Stimulated activated CD4-positive, alpha-beta T cell treated with anti-CD3 and anti-CD28 coated beads, Interleukin-12 subunit alpha, Interleukin-12 subunit beta, amount 100 ng/mL, for 4 hours (primary cell): ENCODE results near the gene MEGF10.

Source experiments
- DNase-seq: peaks from one replicate; pipeline ENCODE4 v3.0.0-alpha.2; 2020

The MEGF10 gene

DNA sequence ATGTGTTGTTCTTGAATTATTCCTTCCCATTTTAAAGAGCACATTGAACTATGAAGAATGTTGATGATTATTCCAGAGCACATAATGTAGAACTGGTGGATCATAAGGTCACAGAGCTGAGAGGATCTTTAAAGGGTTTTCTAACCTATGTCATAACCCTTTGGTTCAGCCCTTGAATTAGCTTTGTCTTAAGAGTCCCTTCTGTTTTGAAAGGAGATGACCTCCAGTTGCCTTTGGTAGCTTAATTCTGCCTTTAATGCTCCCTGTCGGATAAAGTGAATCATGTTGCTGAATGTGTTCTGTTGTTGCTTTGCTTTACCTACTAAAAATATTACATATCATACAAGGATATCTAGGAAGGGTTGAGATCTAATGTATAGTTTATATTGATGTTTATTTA, 127.8 kb downstream of the MEGF10 start:
- DNase-seq, result no peak

DNA sequence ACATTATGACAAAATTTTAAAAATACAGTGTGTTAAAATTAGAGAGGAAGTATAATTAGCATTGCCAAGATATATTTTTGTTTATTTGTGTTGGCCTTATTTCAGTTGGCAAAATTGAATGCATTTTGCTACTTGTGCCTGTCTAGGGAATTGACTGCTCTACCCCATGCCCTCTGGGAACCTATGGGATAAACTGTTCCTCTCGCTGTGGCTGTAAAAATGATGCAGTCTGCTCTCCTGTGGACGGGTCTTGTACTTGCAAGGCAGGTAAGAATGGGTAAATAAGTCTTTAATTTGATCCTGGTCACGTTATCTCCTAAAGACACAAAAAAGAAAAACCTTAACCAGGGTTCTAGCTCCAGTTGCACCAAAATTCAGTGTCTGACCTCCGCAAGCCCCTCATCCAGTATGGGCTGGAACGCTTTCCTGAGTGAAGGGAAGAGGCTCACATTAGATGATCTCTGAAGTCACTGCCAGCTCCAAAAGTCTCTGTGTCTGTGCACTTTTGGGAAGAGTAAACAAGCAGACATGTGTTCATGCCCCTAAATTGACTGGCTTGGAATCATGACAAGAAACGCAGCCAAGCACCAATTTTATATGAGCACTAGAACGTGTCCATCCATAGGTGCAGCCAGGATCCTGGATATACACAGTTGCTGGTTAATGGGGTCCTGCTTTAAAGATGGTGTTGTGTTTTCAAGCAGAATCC, 128.5 kb downstream of the MEGF10 start:
- DNase-seq, result no peak

DNA sequence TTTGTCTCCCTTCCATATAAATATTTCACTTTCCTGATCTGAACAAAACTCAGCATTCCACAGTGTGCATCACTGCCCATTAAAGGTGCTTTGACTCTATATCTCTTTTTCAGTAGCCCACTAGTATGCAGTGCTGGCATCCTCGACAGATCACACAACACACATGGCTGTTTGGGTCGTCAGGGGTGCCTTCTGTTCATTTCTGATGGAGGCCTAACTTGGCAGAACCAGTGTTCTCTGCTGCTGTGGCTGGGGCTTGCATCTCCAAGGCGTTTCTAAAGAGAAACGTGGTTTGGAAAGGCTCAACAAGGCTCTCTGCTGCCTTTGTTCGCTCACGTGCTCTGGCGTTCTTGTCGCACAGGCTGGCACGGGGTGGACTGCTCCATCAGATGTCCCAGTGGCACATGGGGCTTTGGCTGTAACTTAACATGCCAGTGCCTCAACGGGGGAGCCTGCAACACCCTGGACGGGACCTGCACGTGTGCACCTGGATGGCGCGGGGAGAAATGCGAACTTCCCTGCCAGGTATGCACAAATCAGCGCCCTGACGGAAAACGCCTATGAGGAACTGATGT, 129.2 kb downstream of the MEGF10 start:
- DNase-seq, result no peak

DNA sequence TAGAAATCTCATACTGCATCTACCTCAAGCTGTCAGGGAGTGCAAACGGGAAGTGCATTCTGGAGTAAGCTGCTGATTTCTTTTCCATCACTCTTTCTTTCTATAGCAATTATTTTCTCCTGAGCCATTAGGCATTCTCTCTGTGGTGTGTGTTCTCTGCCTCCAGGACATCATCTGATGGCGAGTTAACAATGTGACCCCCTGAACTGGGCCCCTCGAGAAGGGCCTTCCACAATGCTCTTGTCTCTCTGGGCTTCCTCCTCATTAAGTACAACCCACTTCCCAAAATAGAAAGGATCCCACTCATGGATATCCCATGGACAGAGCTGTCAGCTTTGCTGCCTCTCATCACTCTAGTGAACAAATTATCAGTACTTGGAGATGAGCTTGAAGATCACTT, 130.2 kb downstream of the MEGF10 start:
- no peak for DNase-seq

DNA sequence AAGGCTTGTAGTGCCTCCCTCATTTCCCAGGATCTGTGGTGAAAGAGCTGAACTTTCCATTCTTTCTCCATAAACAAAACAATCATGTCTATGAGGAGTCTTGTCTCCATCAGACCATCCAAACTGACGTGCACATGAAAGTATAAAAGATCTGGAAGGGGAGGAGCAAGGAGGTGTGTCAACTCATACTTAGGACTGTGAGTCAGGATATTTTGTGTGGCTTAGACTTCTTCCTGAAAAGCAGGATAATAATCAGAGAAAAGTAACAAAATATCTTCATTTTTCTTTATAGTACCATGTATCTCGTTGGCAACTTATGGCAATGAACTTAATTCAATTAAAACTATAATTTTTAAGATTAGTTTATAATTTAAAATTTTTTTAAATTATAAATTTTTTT, 130.9 kb downstream of the MEGF10 start:
- no peak for DNase-seq

DNA sequence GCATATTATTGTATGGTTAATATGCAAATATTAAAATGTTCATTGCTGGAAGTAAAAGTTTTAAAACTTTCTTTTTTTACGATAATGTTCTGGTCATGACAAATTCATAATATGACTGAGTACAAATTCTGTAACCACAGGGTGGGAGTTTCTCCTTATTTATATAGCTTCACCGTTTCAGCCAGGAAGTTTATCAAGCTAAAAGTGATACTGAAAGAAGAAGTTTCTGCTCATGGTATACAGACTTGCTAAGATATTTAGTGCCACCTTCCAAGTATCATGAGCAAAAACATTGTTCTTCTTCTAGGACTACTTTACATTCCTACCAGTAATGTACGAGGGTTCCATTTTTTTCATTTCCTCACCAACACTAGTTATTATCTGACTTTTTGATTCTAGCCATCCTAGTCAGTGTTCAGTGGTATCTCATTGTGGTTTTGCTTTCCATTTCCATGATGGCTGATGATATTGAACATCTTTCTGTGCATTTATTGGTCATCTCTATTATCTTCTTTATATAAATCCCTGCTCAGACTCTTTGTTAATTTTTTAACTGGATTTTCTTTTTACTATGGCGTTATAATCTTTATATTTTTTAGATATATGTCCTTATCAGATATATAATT, 132.7 kb downstream of the MEGF10 start:
- DNase-seq, result no peak

DNA sequence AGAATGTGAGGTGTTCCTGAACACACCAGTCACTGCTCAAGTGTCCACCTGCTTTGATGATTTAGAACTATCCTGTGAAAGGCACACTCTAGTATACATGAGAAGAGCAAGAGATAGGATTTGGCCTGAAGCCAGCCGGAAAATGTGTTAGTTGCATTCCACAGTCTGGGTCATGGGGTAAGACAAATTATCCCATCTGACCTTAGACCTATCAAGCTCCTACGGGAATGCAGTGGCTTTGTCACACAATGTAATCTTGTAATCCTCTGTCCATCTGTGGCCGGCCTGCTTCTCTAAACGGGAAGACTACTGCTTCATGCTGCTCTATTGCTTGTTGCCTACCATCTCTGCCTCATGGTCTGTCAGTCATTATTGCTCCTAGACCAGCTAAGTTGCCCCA, 134.4 kb downstream of the MEGF10 start:
- DNase-seq, result no peak

DNA sequence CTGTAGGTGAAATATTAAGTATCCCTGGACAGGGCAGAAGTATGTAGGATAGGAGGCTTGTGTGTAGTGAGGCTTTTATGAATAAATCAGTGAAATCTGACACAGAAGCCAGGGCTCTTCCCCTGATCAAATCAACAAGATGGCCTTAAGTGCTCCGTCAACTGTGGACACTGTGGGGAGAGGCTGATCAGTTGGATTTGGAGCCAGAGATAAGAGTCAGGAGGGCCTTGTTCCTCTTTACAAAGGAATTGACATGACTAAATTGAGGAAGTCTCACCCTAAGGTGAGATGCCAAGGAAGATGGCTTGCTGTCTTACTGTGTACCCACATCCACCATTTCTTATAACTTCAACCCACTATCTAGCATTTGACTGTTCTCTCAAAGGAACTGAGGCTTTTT, 135.3 kb downstream of the MEGF10 start:
- DNase-seq, result no peak

DNA sequence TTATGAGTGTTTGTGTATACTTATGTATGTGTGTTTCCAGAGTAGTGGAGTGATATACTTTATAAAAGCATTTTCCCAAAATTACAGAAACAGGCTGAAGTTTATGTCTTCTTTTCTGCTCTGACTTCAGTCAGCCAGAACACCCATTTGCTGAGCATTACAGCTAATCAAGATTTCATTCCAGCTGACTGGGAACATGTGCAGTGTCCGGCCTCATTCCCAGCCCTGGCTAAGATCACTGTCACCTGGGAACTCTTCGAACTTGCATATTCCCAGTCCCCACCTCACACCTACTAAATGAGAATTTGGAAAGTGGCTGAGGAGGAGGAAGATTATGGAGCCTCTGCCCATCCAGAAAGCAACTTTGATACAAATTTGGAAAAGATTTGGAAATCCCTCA, 136.1 kb downstream of the MEGF10 start:
- DNase-seq, result no peak

DNA sequence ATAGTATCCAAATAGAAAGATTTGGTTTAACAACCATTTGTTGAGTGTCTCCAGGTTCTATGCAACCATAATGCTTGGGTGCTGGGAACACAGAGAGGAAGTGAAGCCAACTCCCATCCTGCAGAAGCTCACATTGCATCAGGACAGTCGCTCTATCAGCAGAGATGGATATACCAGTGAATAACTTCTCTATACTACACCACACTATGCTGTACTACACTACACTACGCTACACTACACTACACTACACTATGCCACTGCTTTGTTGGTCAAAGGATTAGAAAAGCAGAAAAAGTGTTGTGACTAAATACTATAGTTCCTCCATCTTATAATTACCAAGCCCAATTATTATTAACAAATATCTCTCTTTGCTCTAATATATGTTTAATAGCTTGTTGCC, 137.7 kb downstream of the MEGF10 start:
- no peak for DNase-seq

DNA sequence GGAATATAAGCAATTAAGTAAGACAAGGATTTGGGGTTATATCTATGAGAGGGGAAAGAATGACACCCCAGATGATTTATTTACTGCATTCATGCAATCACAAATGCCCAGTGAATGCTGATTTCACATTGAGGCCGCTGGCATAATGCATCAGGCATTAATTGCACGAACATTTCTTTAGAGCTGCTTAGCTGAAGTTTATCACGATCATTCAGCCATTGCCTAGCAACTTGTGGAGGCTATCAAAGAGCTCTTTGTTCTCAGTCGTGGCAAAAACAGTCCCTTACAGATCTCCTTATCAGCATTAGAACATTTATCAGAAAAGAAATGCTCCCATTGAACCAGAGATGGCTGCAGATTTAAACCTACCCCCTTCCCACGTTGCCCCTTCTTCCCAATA, 138.2 kb downstream of the MEGF10 start:
- no peak for DNase-seq

DNA sequence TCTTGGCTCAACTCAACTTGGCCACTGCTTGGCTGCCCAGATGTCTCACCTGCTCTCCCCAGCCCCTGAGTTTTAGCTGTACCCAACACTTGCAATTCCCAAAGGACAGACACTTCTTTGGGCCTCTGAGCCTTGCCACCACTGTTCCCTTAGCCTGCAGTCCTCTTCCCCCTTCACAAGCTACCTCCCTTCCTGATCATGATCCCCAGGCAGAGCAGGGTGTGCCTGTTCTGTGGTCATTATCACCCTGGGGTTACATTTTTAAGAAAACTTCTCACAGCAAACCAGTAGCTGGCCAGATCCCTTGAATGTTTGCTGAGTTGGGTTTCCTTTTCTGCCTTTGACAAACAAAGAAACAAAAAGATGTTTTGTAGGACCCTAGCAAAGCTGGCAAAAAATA, 139.3 kb downstream of the MEGF10 start:
- DNase-seq, result no peak

DNA sequence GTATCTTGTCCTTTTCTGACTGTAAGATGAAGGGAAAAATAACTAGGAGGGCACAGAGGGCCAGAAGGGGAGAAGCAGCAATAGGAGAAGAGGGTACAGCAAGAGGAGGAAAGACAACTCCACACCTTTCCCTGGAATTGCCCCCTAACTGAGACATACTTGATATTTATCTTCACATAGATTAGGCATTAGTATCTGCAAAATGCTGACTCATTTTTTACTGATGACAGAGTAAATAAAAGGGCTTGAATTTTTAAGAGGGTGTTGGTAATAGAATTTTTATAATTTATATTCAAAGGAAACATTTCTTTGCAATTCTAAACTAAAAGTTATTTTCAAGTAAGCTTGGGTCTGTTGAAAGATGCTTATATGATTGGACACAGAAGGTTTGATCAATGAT, 140.0 kb downstream of the MEGF10 start:
- no peak for DNase-seq

DNA sequence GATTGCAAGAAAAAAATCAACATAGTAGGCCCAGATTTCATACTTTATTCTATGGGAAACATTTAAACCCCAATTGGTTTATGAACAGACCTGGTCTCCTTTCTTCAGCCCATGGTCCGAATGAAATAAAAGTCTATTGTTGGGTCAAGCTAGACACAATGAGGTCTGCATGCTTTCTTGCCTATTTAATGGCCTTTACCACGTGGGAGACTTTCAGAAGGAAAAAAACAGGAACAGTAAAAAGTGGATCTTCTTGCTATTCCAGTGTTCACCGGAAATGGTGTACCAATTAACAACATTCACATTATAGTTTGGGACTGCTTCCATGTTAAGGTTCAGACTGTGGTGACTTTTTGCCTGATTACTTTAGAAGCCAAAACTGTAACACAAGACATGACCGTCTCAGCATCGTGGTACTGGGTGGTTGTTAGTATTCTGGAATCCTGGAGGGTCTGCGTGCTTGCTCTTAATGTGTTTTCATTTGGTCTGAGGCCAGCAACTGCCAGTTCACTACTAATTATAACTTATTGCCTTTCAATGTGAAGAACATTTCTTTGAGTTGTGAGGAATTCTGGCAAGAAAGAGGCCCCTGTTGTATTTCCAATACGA, 141.5 kb downstream of the MEGF10 start:
- no peak for DNase-seq

DNA sequence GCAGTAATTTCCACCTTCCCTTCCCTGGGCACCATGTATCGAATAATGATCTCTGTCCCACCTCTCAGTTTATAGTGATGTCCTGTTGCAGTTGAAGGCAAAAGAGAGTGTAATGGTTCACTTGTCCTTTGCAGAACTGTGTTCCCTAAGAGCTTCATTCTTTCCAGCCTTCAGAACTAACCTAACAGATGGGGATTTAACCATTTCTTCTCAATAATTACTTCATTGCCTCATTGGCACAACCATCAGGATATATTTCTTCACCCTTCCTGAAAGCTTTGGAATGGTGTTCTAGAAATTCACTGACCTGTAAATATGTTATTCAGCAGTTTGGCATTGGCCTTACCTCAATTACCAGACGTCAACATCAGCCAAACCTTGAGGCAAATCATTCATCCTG, 142.9 kb downstream of the MEGF10 start:
- DNase-seq, result no peak

DNA sequence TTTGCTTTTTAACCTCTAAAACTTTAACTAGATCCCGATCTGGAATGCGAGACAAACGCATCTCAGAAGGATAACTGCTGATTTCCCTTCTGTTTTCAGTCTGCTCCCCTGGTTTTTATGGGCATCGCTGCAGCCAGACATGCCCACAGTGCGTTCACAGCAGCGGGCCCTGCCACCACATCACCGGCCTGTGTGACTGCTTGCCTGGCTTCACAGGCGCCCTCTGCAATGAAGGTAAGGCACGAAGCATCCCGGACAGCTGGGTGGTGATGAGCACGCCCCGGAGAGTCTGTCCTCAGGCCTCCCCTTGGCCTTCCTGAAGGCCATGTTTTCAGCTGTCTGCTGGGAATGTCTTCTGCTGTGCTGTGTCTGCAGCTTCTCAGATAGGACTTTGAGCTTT, 144.0 kb downstream of the MEGF10 start:
- no peak for DNase-seq

DNA sequence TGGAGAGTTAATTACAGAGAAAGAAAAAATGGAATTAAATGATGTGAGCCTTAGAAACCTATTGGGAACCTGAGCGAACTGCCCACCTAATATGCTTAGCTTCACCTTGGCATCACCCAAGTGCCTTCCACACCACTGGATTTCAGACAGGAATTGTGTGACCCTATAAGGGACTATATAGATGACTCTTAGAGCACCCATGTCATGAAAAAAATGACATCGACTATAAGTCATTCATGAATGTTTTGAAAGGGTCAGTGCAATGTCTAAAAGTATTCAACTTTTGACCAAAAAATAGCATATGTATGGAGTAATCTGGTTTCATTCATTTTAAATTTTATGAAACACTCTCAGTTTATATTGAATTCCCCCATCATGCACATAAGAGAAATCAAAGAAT, 145.2 kb downstream of the MEGF10 start:
- no peak for DNase-seq

DNA sequence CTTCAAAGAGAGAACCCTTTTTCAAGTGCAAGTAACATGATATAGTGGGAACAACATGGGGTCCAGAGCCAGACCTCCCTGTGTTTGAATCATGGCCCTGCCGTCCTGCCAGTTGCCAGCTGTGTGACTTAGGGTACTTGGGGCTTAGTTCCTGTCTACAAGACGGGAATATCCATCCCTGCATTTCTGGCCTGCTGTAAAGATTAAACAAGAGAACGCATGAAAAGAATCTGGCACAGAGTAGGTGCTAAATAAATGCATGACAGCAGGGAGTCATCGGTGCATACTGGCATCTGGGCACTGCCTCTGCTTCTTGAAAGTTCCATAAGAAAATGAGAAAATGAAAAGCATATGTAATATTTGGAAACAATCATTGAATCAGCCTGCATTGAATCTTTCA, 149.0 kb downstream of the MEGF10 start:
- no peak for DNase-seq

DNA sequence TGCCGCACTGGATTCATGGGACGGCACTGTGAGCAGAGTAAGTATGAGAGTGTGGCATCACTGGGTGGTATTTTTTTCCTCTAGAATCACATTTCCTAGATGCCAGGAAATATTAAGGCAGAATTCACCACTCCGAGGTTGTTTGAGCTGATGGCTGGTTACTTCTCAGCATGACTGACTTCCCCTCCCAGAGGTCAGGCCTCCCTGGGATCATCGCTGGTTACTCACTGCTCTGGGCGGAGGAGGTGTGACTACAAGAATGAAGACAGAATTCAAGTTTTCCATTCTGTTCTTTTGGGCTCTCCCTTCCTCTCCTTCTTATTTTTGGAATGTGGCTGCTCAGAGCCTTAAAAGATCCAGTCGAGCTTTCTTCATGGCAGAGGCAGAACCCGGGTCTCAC, 150.2 kb downstream of the MEGF10 start:
- DNase-seq, result no peak

DNA sequence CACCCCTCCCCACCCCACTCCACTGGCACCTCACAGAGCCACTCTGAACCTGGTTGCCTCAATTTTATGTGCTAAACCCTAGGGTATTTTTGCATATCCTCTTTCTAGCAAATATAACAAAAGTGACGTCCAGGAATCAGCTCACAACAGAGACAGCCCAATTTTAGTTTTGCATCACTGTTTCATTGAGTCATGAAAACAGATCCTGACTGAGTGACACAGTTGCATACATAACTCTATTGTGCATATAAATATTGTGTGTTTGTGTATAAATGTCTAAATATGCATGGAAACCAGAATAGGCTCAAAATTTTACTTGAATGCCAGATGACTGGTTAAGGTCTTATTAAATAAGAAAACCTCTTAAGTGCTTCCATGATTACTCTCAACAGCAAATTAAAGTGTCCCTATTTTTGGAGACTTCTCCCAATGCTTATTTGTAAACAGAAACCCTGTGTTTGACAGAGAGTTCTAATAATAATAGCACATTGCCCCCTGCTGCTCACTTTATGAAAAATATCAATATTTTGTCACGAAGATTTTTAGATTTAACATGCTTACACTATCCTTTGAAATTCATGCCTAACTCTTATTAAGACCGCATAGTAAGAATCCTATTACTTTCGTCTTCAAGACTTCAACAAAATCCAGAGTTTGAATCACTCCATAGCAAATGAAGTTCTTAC, 151.3 kb downstream of the MEGF10 start:
- no peak for DNase-seq

DNA sequence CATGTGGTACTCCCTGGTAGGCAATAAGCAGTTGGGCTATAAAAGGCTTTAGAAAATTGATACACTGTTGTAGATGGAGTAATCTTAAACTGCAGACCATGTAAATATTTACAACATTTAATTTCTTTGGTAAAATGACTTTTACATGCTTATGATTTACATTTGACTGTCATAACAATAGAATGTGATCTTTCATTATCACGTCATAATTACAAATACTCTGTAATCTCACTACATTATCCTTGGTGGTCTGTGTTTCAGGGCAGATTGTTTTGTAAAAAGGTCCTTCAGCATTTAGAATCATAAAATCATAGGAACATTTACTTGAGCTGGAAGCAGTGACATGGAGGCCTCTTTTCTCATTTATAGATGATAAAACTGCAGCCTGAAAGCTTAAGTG, 153.6 kb downstream of the MEGF10 start:
- no peak for DNase-seq

DNA sequence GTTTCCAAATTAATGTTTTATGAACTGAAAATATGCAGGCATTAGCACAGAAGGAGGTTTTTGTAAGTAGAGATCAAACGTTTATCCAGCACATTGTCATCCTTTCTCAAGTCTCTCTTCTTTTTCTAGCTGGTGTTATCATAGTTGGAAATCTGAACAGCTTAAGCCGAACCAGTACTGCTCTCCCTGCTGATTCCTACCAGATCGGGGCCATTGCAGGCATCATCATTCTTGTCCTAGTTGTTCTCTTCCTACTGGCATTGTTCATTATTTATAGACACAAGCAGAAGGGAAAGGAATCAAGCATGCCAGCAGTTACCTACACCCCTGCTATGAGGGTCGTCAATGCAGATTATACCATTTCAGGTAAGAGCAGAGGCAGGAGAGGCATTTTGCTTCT, 154.7 kb downstream of the MEGF10 start:
- no peak for DNase-seq

DNA sequence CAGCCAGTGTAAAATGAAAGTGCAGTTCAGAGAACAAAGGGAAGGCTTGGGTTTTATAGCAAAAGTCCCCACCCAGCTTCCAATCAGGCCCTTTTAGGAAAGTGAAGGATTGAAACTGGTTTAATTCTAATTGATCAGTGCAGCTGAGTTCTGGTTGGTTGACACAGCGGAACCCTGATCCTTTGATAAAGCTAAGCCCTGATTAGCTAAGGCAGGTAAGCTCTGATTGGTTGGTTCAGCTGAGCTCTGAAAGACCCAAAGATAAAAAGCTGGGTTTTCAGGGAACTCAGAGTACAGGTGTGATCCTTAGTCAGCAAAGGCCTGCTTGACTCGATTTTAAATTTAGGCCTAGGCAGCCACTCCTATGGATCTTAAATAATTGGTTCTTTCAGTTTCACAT, 156.0 kb downstream of the MEGF10 start:
- no peak for DNase-seq

DNA sequence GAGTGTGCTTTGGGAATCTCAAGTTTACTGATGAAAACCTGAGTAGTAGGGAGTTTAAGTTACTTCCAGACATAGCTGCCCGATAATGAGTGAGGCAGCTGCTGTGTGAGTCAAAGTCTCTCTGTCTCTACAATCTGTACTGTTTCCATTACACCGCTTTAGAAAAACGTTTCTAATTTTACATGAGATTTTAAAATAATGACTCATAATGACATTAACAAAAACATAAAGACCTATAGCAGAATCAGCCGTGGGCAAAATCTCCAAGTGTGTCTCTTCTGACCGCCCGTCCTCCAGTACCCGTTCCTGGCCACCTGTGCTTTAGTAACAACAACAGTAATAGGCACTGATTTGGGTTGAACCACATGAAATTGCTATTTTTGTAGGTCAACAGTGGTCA, 157.2 kb downstream of the MEGF10 start:
- DNase-seq, result no peak
